Endodermal cell (in vitro differentiated cells): Measurements from ENCODE around the gene RPN1. TPM values are rescaled to one million over a fixed set of nuclear protein-coding genes. Genes with fewer than 3 reads are reported as not detected.
"Not testable (repeated sequence)": the region's sequence is repeated elsewhere in the genome, so short reads cannot be mapped to it uniquely, and the experiment has no call there.

Source experiments
- DNase-seq: peaks from one replicate; pipeline ENCODE4 v3.0.0-alpha.2; 2017
- H3K27ac ChIP-seq: 2 replicates; pipeline ENCODE4 v1.5.1; 2013; ENCODE audit warnings: mild to moderate bottlenecking, low read depth, low read length, moderate library complexity
- H3K27me3 ChIP-seq: 2 replicates; pipeline ENCODE4 v1.6.1; 2013; ENCODE audit warnings: mild to moderate bottlenecking, low read length, moderate library complexity; ENCODE audit not compliant: insufficient read depth, control insufficient read depth, poor library complexity, severe bottlenecking
- H3K36me3 ChIP-seq: 2 replicates; pipeline ENCODE4 v1.7.0; 2013; ENCODE audit warnings: mild to moderate bottlenecking, low read length, moderate library complexity; ENCODE audit not compliant: control insufficient read depth, insufficient read depth
- H3K4me1 ChIP-seq: one replicate; pipeline ENCODE4 v1.7.0; 2013; ENCODE audit warnings: low read length; ENCODE audit not compliant: control insufficient read depth, insufficient read depth
- H3K4me3 ChIP-seq: 2 replicates; pipeline ENCODE4 v1.5.1; 2013; ENCODE audit warnings: mild to moderate bottlenecking, low read length, moderate library complexity
- H3K9ac ChIP-seq: 2 replicates; pipeline ENCODE4 v1.6.1; 2013; ENCODE audit warnings: mild to moderate bottlenecking, low read length, moderate library complexity; ENCODE audit not compliant: poor library complexity, severe bottlenecking; ENCODE audit errors: extremely low read depth
- H3K9me3 ChIP-seq: 2 replicates; pipeline ENCODE4 v1.6.1; 2013; ENCODE audit warnings: mild to moderate bottlenecking, low read length, moderate library complexity; ENCODE audit not compliant: control insufficient read depth
- H3K27ac Mint-ChIP-seq: 2 replicates; pipeline ENCODE4 v1.8.0; 2020; ENCODE audit warnings: mixed read lengths
- H3K27me3 Mint-ChIP-seq: 2 replicates; pipeline ENCODE4 v1.8.0; 2021; ENCODE audit warnings: mild to moderate bottlenecking, mixed read lengths; ENCODE audit not compliant: insufficient read depth
- H3K36me3 Mint-ChIP-seq: 2 replicates; pipeline ENCODE4 v1.8.0; 2020; ENCODE audit warnings: low read depth, mixed read lengths
- H3K4me1 Mint-ChIP-seq: 2 replicates; pipeline ENCODE4 v1.8.0; 2020; ENCODE audit warnings: mixed read lengths
- H3K4me3 Mint-ChIP-seq: 2 replicates; pipeline ENCODE4 v1.8.0; 2020; ENCODE audit warnings: mild to moderate bottlenecking, moderate library complexity, mixed read lengths
- H3K9me3 Mint-ChIP-seq: 2 replicates; pipeline ENCODE4 v1.8.0; 2020; ENCODE audit warnings: mild to moderate bottlenecking, mixed read lengths
- WGBS, 2 experiments: methylation state at CpG; one replicate each; pipeline versions ENCODE4 v1.1.5 to v1.1.7; 2013; ENCODE audit warnings: missing lambda C conversion rate in 2 of 2, mixed read lengths in 1 of 2; ENCODE audit not compliant: insufficient coverage in 1 of 2, insufficient read length in 1 of 2; 5-methylcytosine and 5-hydroxymethylcytosine counted together
- total RNA-seq, 2 donors: library from RNA; stranded (reverse); fragmentation: NEBNext Ultra II Directional in 1 of 2; extraction: Animal tissue kit (Norgen Biotek cat#: 25700) in 1 of 2; gene quantifications; 2 replicates in 1 of 2; 3 replicates in 1 of 2; pipeline ENCODE4 v1.2.1, GENCODE V29; 2021
- TF ChIP-seq, protein P1 (sequence below): fragments of 200-600 bp; sonication (generic); conservative IDR thresholded peaks from 2 replicates; pipeline ENCODE4 v1.5.0; 2021; ENCODE audit warnings: antibody characterized with exemption, mild to moderate bottlenecking

The RPN1 gene
- total RNA-seq, 2 donors from 2014 or later, result 197 to 210 TPM

GRCh38 chr3:128663151-128663550, 12.5 kb upstream of the RPN1 start:
- H3K27ac Mint-ChIP-seq, result no peak overlapping the region
- Histone ChIP-seq H3K4me1 (no peaks in the 10 kb centered on the region), H3K9me3 (peaks cover 15% of the 10 kb centered on the region), H3K27me3 (no peaks in the 10 kb centered on the region), H3K27ac (no peak overlapping the region), H3K4me3 (no peak overlapping the region), H3K36me3 (no peaks in the 10 kb centered on the region), H3K9ac (no peak overlapping the region)
- no peak overlapping the region for H3K4me3 Mint-ChIP-seq
- H3K36me3 Mint-ChIP-seq, result peaks cover 2% of the 10 kb centered on the region
- H3K9me3 Mint-ChIP-seq, result peaks cover 38% of the 10 kb centered on the region
- TF ChIP-seq, protein P1, sequence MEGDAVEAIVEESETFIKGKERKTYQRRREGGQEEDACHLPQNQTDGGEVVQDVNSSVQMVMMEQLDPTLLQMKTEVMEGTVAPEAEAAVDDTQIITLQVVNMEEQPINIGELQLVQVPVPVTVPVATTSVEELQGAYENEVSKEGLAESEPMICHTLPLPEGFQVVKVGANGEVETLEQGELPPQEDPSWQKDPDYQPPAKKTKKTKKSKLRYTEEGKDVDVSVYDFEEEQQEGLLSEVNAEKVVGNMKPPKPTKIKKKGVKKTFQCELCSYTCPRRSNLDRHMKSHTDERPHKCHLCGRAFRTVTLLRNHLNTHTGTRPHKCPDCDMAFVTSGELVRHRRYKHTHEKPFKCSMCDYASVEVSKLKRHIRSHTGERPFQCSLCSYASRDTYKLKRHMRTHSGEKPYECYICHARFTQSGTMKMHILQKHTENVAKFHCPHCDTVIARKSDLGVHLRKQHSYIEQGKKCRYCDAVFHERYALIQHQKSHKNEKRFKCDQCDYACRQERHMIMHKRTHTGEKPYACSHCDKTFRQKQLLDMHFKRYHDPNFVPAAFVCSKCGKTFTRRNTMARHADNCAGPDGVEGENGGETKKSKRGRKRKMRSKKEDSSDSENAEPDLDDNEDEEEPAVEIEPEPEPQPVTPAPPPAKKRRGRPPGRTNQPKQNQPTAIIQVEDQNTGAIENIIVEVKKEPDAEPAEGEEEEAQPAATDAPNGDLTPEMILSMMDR, result no peak
- H3K4me1 Mint-ChIP-seq, result peaks cover 3% of the 10 kb centered on the region
- WGBS, 2 experiments, result 61 to 62% methylated on average over 3 to 4 of the region's 4 CpGs
- peaks cover 14% of the 10 kb centered on the region for H3K27me3 Mint-ChIP-seq
- peak; percentile 65 for DNase-seq

GRCh38 chr3:128655531-128655930, 4.9 kb upstream of the RPN1 start:
- Mint-ChIP-seq H3K27ac (no peak overlapping the region), H3K4me1 (no peaks in the 10 kb centered on the region), H3K4me3 (no peak overlapping the region), H3K36me3 (no peaks in the 10 kb centered on the region), H3K9me3 (peaks cover 14% of the 10 kb centered on the region), H3K27me3 (peaks cover 2% of the 10 kb centered on the region)
- 67 to 90% methylated on average over 3 of the region's 3 CpGs for WGBS, 2 experiments
- no peak overlapping the region for H3K27ac ChIP-seq
- no peak overlapping the region for H3K4me3 ChIP-seq
- H3K4me1 ChIP-seq, result no peaks in the 10 kb centered on the region
- H3K9me3 ChIP-seq, result peaks cover 5% of the 10 kb centered on the region
- H3K27me3 ChIP-seq, result no peaks in the 10 kb centered on the region
- DNase-seq, result no peak
- TF ChIP-seq, protein P1, result no peak
- H3K36me3 ChIP-seq, result no peaks in the 10 kb centered on the region
- H3K9ac ChIP-seq, result no peak overlapping the region

- not testable (repeated sequence) for H3K36me3 ChIP-seq, DNase-seq, H3K4me1 Mint-ChIP-seq, H3K27ac ChIP-seq, H3K36me3 Mint-ChIP-seq, H3K9ac ChIP-seq, H3K27me3 ChIP-seq, H3K4me3 Mint-ChIP-seq, H3K27me3 Mint-ChIP-seq, H3K9me3 Mint-ChIP-seq, H3K4me1 ChIP-seq, H3K9me3 ChIP-seq, H3K4me3 ChIP-seq, H3K27ac Mint-ChIP-seq
- WGBS, 2 experiments, result 91 to 92% methylated on average over 17 to 24 of the region's 24 CpGs
These were observed 3.6 kb upstream of the RPN1 start for GRCh38 chr3:128653993-128654805.

DNA sequence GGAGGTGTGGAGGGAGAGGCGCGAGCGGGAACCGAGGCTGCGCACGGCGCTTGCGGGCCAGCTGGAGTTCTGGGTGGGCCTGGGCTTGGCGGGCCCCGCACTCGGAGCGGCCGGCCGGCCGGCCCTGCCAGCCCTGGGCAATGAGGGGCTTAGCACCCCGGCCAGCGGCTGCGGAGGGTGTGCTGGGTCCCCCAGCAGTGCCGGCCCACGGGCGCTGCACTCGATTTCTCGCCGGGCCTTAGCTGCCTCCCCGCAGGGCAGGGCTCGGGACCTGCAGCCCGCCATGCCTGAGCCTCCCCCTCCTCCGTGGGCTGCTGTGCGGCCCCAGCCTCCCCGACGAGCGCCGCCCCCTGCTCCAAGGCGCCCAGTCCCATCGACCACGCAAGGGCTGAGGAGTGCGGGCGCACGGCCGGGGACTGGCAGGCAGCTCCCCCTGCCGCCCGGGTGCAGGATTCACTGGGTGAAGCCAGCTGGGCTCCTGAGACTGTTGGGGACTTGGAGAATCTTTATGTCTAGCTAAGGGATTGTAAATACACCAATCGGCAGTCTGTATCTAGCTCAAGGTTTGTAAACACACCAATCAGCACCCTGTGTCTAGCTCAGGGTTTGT, 2.9 kb upstream of the RPN1 start:
- not testable (repeated sequence) for H3K4me3 Mint-ChIP-seq, H3K4me1 Mint-ChIP-seq, H3K4me3 ChIP-seq, H3K27ac ChIP-seq, H3K27me3 ChIP-seq, H3K27me3 Mint-ChIP-seq, H3K9me3 ChIP-seq, H3K9ac ChIP-seq, H3K9me3 Mint-ChIP-seq, H3K4me1 ChIP-seq, H3K36me3 ChIP-seq, H3K27ac Mint-ChIP-seq, H3K36me3 Mint-ChIP-seq
- 95 to 97% methylated on average over 15 to 43 of the region's 43 CpGs for WGBS, 2 experiments
- peak; percentile 55 for DNase-seq
